Muscle of arm (tissue), 12 donors: ENCODE results near the gene HTR3E. TPM values are rescaled to one million over a fixed set of nuclear protein-coding genes. Genes with fewer than 3 reads are reported as not detected.

Source experiments
- DNase-seq: peaks from one replicate; pipeline ENCODE4 v3.0.0-alpha.2; 2013
- polyA plus RNA-seq, 12 donors: library from polyadenylated mRNA; unstranded; fragments of 120-200 nt; gene quantifications; one replicate each; pipeline ENCODE4 v1.2.1, GENCODE V29; 2013; ENCODE audit not compliant: insufficient read length in 12 of 12

Gene HTR3E
- polyA plus RNA-seq, 12 donors = 0.09 to 0.21 TPM; not detected in 10

DNA sequence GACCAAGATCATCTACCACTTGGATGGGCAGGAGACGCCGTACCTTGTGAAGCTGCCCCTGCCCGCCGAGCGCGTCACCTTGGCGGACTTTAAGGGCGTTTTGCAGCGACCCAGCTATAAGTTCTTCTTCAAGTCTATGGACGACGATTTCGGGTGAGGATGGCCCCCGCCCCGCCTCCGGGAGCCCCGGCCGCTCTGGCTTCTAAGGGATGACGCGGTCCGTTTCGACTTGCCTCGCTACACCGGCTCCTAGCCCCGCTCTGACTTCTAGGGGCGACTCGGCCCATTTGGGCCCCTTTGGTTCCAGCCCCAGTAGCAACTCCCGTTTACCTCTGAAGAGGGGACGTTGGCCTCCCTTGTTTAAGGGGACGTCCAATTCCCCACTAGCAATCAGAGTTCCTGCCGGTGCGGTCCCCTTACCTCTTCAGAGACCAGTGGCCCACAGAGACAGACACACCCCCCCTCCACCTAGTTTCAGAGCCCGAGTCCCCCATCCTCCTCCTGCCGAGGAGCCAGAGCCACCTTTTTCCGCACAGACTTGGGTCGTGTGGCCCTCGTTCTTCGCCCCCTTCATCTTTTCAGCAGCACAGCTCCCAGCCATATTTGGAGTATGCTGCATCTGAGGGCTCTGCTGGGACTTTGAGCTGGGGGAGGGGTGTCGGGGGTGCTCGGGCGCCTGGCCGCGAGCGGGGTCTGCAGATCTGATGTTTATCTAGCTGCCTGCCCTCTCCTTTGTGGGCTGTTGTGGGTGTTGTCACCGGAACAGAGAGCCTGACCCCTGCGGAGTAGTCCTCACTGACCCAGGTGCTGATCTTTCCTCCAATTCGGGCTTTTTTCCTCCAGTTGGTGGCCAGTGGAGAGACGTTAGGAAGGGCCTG is 59.0 kb downstream of the HTR3E start:
- DNase-seq = peak; percentile 43

DNA sequence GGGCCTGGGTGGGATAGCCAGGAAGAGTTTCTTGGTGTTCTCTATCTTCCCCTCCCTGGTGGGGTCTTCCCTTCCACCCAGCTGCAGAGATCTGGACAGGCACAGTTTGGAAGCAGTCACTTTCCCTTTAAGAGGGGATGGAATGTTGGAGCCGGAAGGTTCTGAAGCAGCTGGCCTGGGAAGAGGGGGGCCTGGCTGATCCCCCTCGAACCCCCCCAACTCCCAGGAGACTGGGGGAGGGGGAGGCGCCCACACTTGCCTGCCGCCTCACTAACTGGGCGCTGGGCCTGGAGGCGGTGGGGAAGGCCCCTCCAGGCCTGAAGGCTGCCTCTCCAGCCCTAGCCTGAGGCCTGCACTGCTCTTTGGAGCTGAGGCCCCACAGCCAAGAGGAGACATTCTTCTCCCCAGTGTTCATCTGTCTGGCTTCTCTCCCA is 59.7 kb downstream of the HTR3E start:
- peak; percentile 83 for DNase-seq

Other genes with a start within 250 kb of the HTR3E start
- 10 to 100 TPM in 11 of 12 donors, not detected in 1; 29.4 to 72.3 (median 31.5) TPM for gene PARL, start 212.2 kb upstream of the HTR3E start, polyA plus RNA-seq
- 10 to 100 TPM in 11 of 12 donors, not detected in 1; 17.0 to 42.6 (median 25.5) TPM for gene ABCC5, start 79.2 kb upstream of the HTR3E start, polyA plus RNA-seq
- gene HTR3D, start 65.3 kb upstream of the HTR3E start, polyA plus RNA-seq = not detected
- gene HTR3C, start 44.0 kb upstream of the HTR3E start, polyA plus RNA-seq = not detected
- gene EIF2B5, start 38.3 kb downstream of the HTR3E start, polyA plus RNA-seq = 10 to 100 TPM in 11 of 12 donors, not detected in 1; 32.5 to 47.9 (median 36.3) TPM
- 100 to 1,000 TPM in 1 of 12 donors, 10 to 100 TPM in 10, not detected in 1; 65.3 to 104 (median 83.6) TPM for gene DVL3, start 58.3 kb downstream of the HTR3E start, polyA plus RNA-seq
- gene AP2M1, start 77.8 kb downstream of the HTR3E start, polyA plus RNA-seq = 100 to 1,000 TPM in 11 of 12 donors, not detected in 1; 170 to 233 (median 199) TPM
- gene ABCF3, start 89.1 kb downstream of the HTR3E start, polyA plus RNA-seq = 10 to 100 TPM in 11 of 12 donors, not detected in 1; 35.8 to 55.4 (median 43.2) TPM
- gene VWA5B2, start 132.5 kb downstream of the HTR3E start, polyA plus RNA-seq = 1 to 10 TPM in 1 of 12 donors, under 1 TPM in 10, not detected in 1; 0.18 to 3.1 (median 0.43) TPM
- 10 to 100 TPM in 11 of 12 donors, not detected in 1; 19.4 to 37.9 (median 22.4) TPM for gene ALG3, start 151.9 kb downstream of the HTR3E start, polyA plus RNA-seq
- gene EEF1AKMT4, start 152.6 kb downstream of the HTR3E start, polyA plus RNA-seq = 1 to 10 TPM in 9 of 12 donors, under 1 TPM in 1, not detected in 2; 0.84 to 2.5 (median 1.4) TPM
- gene CAMK2N2, start 164.5 kb downstream of the HTR3E start, polyA plus RNA-seq = under 1 TPM in 4 of 12 donors, not detected in 8; 0.12 to 0.34 (median 0.15) TPM
- gene ECE2, start 179.0 kb downstream of the HTR3E start, polyA plus RNA-seq = under 1 TPM in 1 of 12 donors, not detected in 11; 0.43 TPM
- 100 to 1,000 TPM in 11 of 12 donors, not detected in 1; 144 to 202 (median 165) TPM for gene PSMD2, start 202.2 kb downstream of the HTR3E start, polyA plus RNA-seq
- 100 to 1,000 TPM in 11 of 12 donors, not detected in 1; 140 to 297 (median 177) TPM for gene EIF4G1, start 217.5 kb downstream of the HTR3E start, polyA plus RNA-seq
- 10 to 100 TPM in 6 of 12 donors, 1 to 10 TPM in 5, not detected in 1; 9.3 to 12.9 (median 10.5) TPM for gene FAM131A, start 240.5 kb downstream of the HTR3E start, polyA plus RNA-seq